ENCODE data around the gene XPNPEP3.

GRCh38 chr22:40862013-40862412 is 5.1 kb downstream of the XPNPEP3 start, which contains the start of gene DNAJB7:
- TF ChIP-seq CTCF (optimal IDR thresholded peaks at IDR 0.05 in 1 of 3, IDR thresholded peaks at IDR 0.05 in 1 of 3, conservative IDR thresholded peaks at IDR 0.05 in 1 of 3; ENCODE audit: extremely low read depth in 1 of 3, insufficient read depth in 2 of 3, low read length in 3 of 3) (no peak), EZH2 (IDR thresholded peaks at IDR 0.05; ENCODE audit: low read length) (no peak)

Data from keratinocyte (primary cell).